ENCODE measurements around the gene FETUB.
"Not testable (repeated sequence)": the region's sequence is repeated elsewhere in the genome, so short reads cannot be mapped to it uniquely, and the experiment has no call there.

Gene FETUB

DNA sequence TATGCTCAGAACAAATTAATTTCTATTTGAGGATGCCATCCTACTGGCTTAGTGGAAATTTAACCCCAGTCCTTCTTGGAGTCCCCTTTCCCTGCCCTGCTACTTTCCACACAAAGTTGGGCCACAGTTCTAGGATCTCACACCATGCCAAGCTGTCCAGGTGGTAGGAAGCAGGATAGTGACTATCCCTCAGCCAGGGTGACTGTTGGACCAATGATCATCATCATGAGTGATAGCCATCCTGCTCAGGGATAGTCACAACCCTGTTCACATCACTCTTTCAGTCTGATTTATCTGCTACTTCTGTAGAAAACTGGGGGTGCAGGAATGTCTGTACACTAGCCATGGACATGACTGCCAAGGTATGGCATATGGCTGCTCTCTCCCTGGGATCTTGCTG lies 38.4 kb downstream of the FETUB start:
- no peak for DNase-seq (ENCODE audit: insufficient read length, low spot score)
- FAIRE-seq, result no peak
- TF ChIP-seq, protein P1, sequence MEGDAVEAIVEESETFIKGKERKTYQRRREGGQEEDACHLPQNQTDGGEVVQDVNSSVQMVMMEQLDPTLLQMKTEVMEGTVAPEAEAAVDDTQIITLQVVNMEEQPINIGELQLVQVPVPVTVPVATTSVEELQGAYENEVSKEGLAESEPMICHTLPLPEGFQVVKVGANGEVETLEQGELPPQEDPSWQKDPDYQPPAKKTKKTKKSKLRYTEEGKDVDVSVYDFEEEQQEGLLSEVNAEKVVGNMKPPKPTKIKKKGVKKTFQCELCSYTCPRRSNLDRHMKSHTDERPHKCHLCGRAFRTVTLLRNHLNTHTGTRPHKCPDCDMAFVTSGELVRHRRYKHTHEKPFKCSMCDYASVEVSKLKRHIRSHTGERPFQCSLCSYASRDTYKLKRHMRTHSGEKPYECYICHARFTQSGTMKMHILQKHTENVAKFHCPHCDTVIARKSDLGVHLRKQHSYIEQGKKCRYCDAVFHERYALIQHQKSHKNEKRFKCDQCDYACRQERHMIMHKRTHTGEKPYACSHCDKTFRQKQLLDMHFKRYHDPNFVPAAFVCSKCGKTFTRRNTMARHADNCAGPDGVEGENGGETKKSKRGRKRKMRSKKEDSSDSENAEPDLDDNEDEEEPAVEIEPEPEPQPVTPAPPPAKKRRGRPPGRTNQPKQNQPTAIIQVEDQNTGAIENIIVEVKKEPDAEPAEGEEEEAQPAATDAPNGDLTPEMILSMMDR (IDR thresholded peaks at IDR 0.05; ENCODE audit: insufficient read depth, missing control alignments), result no peak

DNA sequence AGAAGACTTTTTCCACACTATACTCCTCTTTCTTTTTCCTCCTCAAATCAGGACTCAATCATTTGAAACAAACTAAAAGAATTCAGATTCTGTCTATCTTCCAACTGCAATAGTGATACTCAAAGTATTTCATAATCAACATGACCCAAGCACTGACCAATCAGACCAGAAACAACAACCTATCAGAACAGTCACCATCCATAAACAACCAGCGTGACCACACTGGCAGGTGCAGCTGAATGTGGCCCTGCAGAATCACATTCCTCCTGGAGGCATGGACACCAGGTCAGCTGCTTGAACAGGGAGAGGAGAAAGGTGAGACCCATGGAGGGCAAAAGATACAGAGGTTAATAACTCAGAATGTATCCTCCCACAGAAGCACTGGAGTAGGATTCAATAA lies 39.0 kb downstream of the FETUB start:
- no peak for DNase-seq (ENCODE audit: insufficient read length, low spot score)
- no peak for FAIRE-seq

DNA sequence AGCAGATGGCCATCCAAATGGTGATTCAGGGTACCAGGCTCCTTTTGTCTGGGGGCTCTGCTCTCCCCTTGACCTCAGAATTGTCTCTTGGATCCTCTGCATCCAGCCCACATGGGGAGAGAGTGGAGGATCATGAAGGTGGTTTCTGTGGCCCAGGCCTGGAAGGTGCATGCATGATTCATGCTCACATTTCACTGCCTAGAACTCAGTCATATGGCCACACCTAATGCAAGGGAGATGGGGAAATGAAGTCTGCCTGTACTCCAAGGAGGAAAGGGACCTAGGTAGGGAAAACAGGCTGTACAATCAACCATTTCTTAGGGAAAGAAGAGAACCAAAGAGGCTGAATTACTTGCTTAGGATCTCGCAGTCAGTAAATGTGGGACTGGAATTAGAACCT lies 40.7 kb downstream of the FETUB start:
- DNase-seq (ENCODE audit: insufficient read length, low spot score), result no peak
- TF ChIP-seq, protein P1 (IDR thresholded peaks at IDR 0.05; ENCODE audit: insufficient read depth, missing control alignments), result no peak
- FAIRE-seq, result no peak

More for the DNA sequence above, 39.0 kb downstream of the FETUB start:
- TF ChIP-seq, protein P1 (IDR thresholded peaks at IDR 0.05; ENCODE audit: insufficient read depth, missing control alignments), result no peak

DNA sequence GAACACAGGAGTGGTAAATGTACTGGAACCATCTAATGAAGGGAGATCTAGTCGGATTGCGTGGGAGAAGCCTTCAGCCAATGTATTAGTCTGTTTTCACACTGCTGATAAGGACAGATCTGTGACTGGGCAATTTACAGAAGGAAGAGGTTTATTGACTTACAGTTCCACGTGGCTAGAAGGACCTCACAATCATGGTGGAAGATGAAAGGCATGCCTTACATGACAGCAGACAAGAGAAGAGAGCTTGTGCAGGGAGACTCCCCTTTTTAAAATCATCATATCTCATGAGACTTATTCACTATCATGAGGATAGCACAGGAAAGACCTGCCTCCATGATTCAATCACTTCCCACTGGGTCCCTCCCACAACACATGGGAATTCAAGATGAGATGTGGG lies 42.6 kb downstream of the FETUB start:
- DNase-seq (ENCODE audit: insufficient read length, low spot score), result no peak
- no peak for FAIRE-seq
- TF ChIP-seq, protein P1 (IDR thresholded peaks at IDR 0.05; ENCODE audit: insufficient read depth, missing control alignments), result no peak

DNA sequence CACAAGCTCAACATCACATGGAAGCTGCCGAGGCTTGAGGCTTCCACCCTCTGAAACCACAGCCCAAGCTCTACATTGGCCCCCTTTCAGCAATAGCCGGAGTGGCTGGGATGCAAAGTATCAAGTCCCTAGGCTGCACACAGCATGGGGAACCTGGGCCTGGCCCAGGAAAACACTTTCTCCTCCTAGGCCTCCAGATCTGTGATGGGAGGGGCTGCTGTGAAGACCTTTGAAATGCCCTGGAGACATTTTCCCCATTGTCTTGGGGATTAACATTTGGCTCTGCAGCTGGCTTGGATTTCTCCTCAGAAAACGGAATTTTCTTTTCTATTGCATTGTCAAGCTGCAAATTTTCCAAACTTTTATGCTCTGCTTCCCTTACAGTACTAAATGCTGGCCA lies 43.8 kb downstream of the FETUB start:
- TF ChIP-seq, protein P1 (IDR thresholded peaks at IDR 0.05; ENCODE audit: insufficient read depth, missing control alignments), result no peak
- FAIRE-seq (no peak), DNase-seq (ENCODE audit: insufficient read length, low spot score) (no peak)

DNA sequence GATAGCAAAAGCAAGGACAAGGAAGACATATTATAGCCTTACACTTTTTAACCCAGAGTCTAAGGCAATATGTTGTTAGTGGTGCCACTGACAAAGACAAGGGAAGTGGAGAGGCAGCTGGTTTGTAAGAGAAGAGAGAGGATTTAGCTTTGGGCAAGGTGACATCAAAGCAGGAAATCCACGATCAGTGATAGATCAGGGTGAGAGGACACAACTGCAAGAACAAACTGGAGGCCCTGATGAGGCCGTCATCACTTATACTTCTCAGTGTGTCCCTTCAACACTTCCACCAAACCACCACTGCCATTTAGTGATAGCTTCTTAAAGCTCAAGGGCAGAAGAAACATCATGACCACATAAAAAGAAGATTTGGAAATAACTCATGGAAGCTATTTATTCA lies 46.3 kb downstream of the FETUB start:
- DNase-seq (ENCODE audit: insufficient read length, low spot score); FAIRE-seq: not testable (repeated sequence)

DNA sequence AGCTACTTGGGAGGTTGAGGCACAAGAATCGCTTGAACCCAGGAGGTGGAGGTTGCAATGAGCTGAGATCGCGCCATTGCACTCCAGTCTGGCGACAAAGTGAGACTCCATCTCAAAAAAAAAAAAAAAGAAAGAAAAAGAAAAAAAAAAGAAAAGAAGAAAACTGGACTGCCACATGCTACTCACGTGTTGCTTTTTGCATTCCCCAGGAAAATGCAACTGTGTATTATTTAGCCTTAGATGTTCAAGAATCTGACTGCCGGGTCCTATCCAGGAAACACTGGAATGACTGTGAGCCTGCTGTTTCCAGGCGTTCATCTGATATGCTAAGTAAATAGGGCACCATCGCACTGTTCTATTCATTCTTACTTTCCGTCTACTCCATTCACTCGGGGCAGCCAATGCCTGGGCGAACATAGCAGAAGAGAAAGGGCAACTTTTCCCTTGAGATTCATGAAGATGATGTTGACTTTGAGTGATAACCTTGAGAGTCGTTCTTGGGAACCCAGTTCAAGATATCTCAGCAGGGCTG lies 47.0 kb downstream of the FETUB start:
- FAIRE-seq (no peak), DNase-seq (ENCODE audit: insufficient read length, low spot score) (no peak)
- TF ChIP-seq, protein P1 (IDR thresholded peaks at IDR 0.05; ENCODE audit: insufficient read depth, missing control alignments), result no peak

DNA sequence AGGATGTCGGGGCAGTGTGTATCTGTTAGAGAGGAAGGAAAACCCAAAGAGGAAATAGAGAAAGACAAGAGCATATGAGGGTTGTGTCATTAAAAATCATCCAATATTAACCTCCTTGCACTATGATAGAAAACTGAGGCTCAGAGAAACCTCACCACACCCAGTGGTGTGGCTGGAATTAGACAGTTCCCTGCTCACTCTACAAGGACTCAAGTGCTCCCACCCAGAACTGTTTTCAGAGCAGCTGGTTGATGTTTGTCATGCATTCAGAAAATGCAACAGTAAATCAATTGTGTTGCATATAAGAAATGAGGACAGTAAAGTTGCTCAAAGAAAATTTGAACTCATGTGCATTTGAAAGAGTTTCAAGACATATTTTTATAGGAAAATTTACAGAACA lies 50.1 kb downstream of the FETUB start:
- FAIRE-seq; DNase-seq (ENCODE audit: insufficient read length, low spot score): not testable (repeated sequence)

All from D721Med (cell line).